Measurements from ENCODE around the gene KIAA2012.
"Not testable (repeated sequence)": the region's sequence is repeated elsewhere in the genome, so short reads cannot be mapped to it uniquely, and the experiment has no call there.

KIAA2012 gene

DNA sequence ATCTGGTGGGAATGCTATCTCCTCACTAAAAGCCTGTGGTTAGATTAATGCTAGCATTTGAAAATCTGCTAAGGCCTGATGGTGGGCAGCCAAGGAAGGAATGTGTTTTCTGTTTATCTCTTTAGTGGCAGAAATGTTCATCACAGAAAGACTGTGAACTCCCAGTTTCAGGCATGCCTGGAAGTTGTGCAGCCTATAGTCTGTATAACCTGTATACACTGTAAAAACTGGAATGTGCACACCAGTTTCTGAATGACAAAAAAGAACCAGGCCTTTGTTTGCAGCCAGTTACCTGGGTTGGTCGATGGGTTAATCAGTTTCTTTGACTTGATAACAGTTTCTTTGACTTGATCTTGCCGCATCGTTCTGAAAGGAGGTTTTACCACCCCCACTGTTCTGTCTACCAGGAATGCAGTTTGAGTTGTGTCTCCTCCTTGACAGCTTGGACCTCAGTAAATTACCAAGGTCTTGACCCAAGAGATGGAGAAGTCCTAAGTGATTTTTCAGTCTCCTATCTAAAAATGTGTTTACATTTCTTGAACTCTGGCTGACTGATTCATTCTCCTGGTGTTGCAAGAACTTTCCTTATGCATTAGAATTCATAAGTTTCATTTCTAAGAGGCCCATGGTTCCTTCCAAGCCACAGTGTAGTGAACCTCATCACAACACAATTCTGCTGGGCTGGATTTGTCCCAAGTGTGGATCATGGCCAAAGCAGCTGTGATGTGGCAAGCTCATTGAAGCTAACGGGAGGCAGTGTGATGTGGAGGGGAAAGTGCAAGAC lies 62.2 kb downstream of the KIAA2012 start:
- TF ChIP-seq, protein P1, sequence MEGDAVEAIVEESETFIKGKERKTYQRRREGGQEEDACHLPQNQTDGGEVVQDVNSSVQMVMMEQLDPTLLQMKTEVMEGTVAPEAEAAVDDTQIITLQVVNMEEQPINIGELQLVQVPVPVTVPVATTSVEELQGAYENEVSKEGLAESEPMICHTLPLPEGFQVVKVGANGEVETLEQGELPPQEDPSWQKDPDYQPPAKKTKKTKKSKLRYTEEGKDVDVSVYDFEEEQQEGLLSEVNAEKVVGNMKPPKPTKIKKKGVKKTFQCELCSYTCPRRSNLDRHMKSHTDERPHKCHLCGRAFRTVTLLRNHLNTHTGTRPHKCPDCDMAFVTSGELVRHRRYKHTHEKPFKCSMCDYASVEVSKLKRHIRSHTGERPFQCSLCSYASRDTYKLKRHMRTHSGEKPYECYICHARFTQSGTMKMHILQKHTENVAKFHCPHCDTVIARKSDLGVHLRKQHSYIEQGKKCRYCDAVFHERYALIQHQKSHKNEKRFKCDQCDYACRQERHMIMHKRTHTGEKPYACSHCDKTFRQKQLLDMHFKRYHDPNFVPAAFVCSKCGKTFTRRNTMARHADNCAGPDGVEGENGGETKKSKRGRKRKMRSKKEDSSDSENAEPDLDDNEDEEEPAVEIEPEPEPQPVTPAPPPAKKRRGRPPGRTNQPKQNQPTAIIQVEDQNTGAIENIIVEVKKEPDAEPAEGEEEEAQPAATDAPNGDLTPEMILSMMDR (conservative IDR thresholded peaks at IDR 0.05; ENCODE audit: control insufficient read depth, insufficient read depth, low read depth, low read length), result no peak
- no peak overlapping the region for H3K4me3 ChIP-seq (ENCODE audit: control insufficient read depth, low read depth, low read length)
- peak; percentile 99 for DNase-seq (ENCODE audit: low read depth)

DNA sequence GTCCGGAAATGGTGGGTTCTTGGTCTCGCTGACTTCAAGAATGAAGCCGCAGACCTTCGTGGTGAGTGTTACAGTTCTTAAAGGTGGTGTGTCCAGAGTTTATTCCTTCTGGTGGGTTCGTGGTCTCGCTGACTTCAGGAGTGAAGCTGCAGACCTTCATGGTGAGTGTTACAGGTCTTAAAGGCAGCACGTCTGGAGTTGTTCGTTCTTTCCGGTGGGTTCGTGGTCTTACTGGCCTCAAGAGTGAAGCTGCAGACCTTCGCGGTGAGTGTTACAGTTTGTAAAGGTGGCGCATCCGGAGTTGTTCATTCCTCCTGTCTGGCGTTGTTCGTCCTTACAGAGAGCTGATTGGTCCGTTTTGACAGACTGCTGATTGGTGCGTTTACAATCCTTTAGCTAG lies 63.0 kb downstream of the KIAA2012 start:
- not testable (repeated sequence) for H3K4me3 ChIP-seq (ENCODE audit: control insufficient read depth, low read depth, low read length); DNase-seq (ENCODE audit: low read depth)

DNA sequence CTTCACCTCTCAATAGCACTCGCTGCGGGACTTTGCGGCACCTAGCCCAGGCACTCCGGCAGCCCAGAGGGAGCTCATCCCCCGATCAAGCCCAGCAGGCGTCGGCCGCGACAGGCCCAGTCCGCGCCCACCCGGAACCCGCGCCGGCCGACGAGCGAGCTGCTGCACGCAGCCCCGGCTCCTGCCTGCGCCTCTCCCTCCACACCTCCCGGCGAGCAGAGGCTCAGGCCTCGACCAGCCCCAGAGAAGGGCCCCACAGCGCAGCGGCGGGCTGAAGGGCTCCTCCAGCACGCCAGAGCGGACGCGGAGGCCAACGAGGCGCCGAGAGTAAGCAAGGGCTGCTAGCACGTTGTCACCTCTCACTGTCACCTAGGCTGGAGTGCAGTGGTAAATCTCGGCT lies 63.5 kb downstream of the KIAA2012 start:
- H3K4me3 ChIP-seq (ENCODE audit: control insufficient read depth, low read depth, low read length), result no peak overlapping the region
- no peak for DNase-seq (ENCODE audit: low read depth)
- TF ChIP-seq, protein P1 (conservative IDR thresholded peaks at IDR 0.05; ENCODE audit: control insufficient read depth, insufficient read depth, low read depth, low read length), result no peak

DNA sequence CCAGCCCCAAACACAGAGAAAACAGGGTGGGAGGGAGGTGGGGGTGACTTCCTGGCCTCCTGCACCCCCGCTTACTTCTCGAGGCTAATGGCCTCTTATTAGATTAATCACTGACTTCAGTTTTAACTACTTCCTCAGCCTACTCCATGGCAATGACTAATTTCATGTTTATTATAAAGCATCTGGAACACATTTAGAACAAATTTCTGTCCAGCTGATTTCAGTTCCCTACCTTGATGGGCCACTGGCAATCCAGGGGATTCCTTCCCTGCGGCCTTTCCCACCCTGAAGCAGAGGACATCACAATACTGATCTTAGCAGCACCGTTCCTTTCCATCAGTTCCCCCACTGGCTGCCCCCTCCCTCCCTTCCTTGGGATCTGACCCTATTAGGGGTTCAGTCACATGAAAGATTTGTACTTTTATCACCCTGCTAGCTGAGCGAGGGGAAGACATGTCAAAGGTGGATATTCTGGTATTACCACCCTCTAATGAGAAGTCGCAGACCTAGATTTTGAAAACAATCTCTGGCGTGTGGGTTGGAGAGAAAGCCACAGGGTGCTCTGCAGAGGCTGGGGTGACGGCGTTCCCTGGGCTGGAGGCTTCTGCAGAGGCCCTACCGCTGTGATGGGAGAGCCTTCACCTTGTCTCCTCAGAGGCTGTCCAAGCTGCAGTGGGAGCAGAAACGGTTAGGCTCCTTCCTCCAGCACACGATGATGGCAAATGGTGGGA lies 67.6 kb downstream of the KIAA2012 start:
- peak; percentile 72 for DNase-seq (ENCODE audit: low read depth)
- TF ChIP-seq, protein P1 (conservative IDR thresholded peaks at IDR 0.05; ENCODE audit: control insufficient read depth, insufficient read depth, low read depth, low read length), result no peak
- H3K4me3 ChIP-seq (ENCODE audit: control insufficient read depth, low read depth, low read length), result no peak overlapping the region

DNA sequence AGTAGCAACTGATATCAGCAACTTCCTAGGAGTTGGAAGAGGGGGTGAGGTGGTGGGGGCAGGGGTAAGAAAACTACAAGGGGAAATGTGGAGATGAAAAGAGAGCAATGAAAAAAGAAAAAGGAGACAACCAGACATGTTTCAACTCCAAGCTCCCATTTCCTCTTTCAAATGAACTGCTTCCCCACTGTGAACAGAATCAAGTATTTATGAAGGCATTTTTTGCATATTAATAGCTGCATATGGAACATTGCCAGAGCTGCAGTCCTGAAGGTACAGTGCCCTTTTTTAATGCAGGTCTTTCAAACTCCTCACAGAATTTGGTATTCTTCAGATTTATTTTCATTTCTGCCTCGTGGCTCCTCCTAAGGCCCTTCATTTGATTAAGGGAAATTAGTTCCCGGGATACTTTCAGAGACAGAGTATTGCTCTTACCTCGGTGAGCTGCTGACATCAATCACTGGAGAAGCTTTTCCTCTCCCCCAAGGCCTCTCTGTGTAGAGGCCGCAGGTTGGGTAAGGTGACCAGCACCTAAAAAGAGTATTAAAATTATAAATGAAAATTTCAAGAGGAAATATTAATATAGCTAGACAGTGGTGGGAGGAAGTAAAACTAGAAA lies 68.4 kb downstream of the KIAA2012 start:
- DNase-seq (ENCODE audit: low read depth), result no peak
- H3K4me3 ChIP-seq (ENCODE audit: control insufficient read depth, low read depth, low read length), result no peak overlapping the region
- TF ChIP-seq, protein P1 (conservative IDR thresholded peaks at IDR 0.05; ENCODE audit: control insufficient read depth, insufficient read depth, low read depth, low read length), result no peak

DNA sequence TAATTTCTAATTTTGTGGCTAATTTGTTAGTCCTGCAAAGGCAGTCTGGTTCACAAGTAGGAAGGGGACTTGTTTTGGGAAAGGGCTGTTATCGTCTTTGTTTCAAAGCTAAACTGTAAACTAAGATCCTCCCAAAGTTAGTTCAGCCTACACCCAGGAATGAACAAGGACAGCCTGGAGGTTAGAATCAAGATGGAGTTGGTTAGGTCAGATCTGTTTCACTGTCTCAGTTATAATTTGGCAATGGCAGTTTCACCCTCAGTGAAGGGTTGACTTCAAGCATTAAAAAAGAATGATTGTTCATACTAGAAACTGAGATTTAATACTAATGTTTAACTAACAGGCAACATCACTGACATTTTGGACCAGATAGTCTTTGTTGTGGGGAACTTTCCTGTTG lies 69.5 kb downstream of the KIAA2012 start:
- no peak overlapping the region for H3K4me3 ChIP-seq (ENCODE audit: control insufficient read depth, low read depth, low read length)
- no peak for DNase-seq (ENCODE audit: low read depth)
- TF ChIP-seq, protein P1 (conservative IDR thresholded peaks at IDR 0.05; ENCODE audit: control insufficient read depth, insufficient read depth, low read depth, low read length), result no peak

DNA sequence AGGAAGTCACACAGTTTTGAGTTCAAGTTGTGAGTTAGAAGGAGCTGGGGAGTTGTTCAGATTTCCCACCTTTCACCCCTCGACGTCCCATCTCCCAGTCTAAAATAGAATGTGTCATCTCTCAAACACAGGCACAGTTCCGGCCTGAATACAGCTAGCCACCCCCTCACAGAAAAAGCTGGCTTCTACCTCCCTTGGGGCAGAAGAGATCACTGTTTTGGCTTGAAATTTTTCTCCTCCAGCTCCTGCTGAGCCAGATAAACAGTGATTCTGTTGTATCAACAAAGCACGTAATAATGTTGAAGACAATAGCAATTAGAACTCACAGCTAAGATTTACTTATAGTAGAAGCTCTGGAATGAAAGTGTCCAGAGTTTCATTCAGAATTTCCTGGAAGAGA lies 74.7 kb downstream of the KIAA2012 start:
- TF ChIP-seq, protein P1 (conservative IDR thresholded peaks at IDR 0.05; ENCODE audit: control insufficient read depth, insufficient read depth, low read depth, low read length), result no peak
- DNase-seq (ENCODE audit: low read depth), result peak; percentile 68

More for the DNA sequence above, 74.7 kb downstream of the KIAA2012 start:
- no peak overlapping the region for H3K4me3 ChIP-seq (ENCODE audit: control insufficient read depth, low read depth, low read length)

Data from fibroblast of mammary gland (primary cell).